HG02840 (cell line): ENCODE results near the gene MTERF4.

Source experiments
- ATAC-seq: cut with Tn5 transposase; IDR thresholded peaks from one replicate; pipeline ENCODE4 v1.9.1; 2021; ENCODE audit warnings: mild to moderate bottlenecking, moderate library complexity, moderate number of reproducible peaks; ENCODE audit not compliant: unreplicated experiment, low FRiP score

Gene MTERF4

DNA sequence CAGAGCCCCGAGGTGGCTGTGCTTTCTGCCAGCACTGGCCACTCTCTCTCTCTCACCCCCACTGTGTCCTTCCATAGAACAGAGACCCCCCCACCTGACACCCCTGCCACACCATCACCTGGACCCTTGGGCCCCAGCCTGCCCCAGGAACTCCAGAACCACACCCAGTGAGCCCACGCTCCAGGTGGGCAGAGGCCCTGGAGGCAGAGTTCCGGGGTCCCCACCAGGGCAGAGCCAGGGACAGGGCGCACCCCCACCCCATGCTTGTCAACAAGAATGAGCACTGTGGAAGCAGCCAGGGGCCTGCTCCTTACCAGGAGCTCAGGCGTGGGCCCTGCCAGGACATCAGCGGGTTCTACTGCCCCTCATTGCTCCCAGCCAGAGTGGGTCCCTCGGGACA lies 32.6 kb upstream of the MTERF4 start:
- ATAC-seq, result no peak

DNA sequence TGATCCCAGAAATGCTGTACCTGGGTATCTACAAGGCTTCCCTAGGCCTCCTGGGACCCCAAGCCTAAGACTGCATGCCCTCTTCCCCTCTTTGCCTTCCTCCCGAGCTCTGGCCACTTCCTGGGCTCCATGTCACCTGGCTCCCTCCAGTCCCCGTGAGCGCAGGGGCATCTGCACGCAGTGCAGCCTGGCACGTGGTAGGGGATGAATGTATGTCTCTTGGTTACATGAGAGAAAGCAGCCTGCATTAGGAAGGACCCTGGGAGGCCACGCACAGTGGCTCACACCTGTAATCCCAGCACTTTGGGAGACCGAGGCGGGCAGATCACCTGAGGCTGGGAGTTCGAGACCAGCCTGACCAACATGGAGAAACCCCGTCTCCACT lies 31.3 kb upstream of the MTERF4 start:
- no peak for ATAC-seq

DNA sequence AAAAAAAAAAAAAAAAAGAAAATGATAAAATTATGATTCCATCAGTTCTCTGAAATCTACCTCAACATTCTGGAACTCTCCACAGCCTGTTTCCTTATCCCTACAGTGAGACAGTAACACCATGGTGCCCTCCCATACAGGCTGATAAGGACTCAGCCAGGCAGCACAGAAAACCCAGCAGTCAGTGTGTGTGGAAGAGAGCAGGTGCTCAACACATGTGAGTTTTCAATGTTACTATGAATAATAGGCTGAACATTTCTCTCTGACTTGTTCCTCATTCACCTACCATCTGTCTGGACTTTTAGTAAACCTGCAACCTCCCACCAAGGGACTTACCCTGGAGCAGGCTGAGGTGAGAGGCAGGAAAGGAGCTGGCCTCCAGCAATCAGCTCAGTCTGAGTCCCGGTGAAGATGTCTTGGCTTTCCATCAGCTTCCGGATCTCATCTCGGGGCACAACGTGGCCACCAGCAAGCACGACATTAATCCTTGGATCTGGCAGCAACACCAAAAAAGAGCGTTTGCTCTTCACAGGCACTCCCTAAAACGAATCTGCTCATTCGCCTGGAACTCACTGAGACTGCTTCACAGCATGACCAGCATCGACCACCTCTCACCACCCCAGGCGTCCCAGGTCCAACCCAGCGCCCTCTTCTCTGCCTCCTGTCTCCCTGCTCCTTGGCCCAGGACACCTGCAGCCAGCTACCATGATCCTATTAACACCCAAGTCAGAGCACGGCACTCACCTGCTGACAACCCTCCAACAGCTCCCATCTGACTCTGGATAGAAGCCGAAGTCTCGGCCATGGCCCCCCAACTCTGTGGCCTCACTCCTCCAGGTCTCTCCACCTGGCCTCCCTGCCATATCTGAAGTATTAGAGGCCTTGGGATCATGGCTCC lies 30.7 kb upstream of the MTERF4 start:
- no peak for ATAC-seq

DNA sequence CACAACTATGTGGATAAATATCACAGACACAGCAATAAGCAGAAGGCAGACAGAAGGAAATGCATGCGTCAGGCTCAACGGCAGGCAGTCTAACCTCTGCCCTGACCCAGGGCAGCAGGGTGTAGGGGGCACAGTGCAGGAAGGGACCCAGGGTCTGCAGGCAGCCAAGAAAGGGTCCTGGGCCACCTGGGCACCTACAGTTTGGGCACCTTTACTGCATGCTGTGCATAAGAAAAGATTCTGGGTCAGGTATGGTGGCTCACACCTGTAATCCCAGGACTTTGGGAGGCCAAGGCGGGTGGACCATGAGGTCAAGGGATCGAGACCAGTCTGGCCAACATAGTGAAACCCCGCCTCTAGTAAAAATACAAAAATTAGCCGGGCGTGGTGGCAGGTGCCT lies 29.4 kb upstream of the MTERF4 start:
- ATAC-seq, result no peak

DNA sequence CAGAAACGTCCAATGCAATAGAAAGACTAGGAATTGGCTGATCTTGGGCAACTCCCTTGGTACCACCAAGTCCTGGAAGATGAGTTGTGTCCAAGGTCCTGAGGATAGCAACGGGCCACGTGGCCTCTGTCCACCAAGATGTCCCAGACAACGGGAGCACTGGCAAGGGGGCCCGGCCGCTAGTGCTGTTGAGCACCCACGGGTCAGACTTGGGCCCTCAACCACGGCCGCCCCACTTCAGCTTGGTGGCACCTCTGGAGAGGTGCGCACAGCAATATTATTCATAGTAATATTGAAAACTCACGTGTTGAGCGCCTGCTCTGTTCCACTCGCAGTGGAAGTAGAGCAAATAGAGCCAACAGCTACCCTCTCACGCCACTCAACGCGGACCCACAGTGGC lies 28.2 kb upstream of the MTERF4 start:
- ATAC-seq, result no peak

DNA sequence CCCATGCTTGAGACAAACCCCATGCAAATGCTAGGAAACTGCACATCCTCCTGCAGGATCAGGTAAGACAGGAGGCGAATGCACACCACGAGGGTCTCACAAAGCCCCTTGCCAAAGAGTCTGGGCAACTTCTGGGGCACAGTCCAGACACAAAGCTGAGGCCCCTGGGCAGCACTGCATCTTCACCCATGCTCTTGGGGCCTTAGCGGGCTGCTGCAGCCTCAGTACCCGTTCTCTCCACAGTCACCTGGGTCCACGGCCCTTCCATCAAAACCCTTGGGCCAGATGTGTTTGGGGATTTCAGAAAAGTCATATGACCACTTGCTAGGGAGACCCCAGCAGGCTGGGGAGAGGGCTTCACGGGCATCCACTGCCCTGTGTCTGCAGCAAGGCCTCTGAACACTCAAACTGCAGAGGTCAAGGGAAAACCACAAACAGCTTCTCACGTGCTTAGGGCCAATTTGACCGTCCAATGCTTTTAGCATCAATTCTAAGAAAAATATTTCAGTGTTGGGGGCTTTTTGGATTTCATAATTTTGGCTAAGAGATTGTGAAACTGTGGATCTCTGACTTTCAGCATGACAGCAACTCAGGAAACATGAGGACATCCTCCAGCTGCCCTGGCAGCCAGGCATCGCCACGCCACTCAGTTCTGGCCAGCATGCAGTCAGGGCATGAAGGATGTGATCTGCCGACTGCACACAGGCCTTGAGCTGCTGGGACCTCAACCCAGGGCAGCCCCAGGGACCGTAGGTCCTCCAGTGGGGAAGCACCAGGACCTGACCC lies 27.2 kb upstream of the MTERF4 start:
- ATAC-seq, result no peak

DNA sequence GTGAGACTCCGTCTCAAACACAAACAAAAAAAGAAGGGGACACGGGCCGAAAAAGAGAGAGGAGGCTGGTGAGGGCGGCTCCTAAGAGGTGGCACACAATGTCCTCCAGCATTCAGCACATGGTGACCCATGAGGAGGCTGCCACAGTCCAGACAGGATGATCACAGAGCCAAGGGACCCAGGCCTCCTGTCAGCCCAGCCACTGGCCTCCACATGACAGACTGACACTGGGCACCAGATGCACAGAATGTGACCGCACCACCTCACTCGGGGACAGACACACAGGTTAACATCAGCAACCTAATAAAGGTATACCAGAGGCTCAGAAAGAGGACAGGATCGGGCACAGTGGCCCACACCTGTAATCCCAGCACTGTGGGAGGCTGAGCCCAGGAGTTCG lies 26.2 kb upstream of the MTERF4 start:
- no peak for ATAC-seq

DNA sequence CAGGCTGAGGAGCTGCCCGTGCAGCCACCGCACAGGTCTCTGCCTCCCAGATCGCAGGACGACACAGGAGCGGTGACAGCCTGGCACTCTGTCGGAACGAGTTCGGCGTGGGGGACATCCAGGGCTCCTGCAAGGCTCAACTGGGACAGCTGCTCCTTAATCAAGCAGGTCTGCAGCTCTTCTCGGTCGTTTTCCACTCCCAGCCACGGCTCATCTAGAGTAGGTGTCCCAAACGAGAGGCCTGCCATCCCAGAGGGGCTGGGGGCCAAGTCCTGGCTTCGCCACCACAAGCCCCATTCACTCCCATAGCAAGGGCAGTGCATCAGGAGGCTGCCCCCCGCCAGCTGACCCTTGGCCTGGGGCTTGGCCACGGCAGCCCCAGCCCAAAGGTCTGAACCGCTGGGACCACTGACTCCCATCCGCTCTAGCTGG lies 24.7 kb upstream of the MTERF4 start:
- ATAC-seq, result no peak

DNA sequence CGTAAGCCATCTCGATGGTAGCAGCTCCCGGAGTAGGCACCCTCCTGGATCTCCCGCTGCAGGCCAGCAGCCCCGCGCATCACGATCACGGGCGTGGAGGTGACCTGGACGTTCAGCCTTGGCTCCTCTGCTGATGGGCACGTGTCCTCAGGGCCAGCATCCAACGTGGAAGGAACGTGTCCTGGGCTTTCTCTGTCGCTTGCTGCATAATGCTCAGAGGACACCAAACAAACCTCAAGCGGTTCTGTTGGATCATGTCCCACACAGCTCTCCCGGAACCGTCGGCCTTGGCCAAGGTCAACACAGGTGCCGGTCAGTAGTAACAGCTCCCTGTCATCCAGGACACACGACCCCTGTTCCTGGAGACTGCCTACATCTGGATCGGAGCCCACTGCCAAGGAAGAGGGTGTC lies 24.1 kb upstream of the MTERF4 start:
- ATAC-seq, result no peak

DNA sequence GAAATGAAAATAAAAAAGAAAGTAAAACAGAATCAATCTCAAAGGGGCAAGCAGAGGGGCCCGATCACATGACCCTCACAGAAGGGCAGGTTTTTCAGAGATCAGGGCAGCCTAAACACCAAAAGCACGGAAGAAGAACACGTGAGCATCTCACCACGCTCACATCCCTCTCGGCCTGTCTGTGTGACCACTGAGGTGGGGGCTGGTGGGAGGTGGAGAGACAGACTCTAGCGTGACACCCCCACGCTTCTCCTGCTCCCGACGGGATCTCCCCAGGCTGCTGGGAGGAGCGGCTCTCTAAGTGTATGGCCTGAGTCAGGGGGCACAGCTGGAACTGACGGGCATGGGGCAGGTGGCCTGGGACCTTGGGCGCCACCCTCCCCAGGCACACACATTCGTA lies 23.5 kb upstream of the MTERF4 start:
- no peak for ATAC-seq

DNA sequence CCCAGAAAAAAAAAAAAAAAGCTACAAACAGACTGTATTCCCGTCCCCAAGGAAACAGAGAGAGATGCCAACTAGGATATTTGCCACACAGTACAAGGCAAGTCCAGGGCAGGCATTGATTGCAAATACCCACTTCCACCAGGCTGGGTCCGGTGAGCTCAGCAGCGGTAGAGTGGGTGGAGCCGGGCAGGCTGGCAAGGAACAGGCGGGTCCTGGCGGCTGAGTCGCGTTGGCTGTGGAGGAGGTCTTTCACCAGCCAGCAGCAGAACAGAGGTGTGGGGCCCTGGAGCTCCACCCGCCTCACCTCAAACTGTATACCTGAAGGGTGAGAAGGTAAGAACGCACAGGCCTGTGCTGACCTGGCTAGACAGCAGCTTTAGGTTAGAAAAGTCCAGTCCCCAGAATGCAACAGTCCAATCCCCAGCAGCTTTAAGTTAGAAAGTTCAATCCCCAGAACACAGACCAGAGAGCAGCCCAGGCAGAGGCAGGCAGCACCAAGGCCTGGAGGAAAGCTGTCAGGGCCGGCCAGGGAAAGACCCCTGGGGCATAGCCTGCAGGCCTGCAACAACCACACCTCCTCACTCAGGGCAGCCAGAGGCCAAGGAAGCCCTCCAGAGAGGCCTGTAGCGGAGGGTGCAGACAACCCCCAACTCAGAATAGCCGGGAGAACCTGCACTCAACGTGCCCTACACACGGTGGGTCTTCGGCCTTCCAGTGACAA lies 21.9 kb upstream of the MTERF4 start:
- no peak for ATAC-seq

DNA sequence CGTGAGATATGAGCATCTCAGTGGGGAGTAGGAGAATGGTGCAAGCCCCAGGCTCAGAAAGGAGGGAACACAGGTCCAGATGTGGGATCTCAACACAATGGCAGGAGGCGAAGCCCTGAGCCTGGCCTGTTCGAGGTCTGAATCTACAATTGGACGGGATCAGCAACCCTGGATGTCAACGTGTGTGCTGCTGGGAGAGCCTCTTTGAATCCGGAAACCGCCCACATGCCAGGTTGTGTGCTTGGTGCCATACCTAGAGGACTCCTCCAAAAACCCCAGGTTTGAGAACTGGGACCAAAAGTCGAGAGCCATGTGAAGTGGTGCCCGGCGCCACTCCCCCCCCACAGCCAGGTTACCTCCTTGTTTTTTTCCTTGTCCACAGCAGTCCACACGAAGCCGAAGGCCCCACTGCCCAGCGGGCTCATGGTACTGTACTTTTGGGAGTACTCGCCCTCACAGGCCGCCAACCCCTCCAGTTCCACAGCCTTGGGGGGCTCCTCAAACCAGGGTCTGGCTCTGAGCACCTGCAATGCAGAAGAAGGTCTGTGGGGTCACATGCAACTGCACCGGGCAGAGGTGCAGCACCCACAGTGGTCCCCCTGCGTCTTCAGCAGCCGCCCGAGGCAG lies 20.4 kb upstream of the MTERF4 start:
- ATAC-seq, result no peak

DNA sequence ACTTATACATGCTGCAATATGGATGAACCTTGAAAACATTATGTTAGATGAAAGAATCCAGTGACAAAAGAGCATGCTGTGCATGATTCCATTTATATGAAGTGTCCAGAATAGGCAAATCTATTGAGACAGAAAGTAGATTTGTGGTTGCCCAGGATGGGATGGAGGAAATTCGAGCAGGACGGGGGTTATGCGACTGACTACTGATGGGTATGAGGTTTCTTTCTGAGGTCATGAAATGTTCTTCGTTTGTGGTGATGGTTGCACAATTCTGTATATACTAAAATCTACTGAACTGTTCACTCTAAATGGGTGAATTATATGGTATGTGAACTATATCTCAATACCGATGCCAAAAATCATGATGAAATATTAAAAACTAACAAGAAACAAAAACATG lies 18.9 kb upstream of the MTERF4 start:
- no peak for ATAC-seq

DNA sequence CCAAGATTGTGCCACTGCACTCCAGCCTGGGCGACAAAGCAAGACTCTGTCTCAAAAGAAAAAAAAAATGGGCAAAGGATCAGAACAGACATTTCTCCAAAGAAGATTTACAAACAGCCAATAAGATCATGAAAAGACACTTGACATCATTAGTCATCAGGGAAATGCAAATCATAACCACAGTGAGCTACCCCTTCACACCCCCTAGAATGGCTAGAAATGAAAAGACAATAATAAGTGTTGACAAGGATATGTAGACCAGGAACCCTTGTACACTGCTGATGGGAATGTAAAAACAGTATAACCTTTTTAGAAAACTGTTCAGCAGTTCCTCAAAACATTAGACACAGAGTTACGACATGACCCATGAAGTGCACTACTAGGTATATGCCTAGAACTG lies 18.4 kb upstream of the MTERF4 start:
- no peak for ATAC-seq

DNA sequence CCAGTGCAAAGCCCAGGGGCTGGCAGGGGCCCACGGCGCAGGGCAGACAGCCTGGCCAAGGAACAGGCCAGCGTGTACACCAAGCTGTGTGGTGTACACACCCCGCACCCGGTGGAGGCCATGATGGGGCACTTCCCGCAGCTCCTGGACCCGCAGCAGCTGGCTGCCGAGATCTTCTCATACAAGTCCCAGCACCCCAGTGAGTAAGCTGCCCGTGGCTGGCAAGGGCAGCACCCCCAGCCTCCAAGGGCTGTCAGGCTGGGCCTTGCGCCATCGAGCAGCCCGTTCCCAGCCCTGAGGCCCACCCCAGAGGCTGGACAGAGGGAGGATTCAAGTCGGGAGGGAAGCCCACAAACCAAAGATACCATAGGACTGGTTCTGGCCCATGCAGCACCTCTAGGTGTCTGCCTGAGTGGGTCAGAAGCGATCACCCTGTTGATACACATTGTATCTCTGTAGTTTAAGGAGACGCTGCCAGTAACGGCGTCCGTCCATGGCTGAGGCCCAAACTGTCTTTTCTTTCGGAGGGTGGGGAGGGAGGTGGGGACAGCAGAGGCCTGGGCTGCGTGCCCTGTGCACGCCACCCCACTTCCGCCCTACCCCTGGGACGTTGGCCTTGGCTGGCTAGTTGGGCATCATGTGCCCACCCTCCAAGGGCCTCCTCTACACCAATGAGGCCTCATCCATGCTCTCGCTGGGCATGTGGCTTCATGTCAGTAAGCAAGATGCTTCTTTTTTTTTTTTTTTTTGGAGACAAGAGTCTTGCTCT lies 16.8 kb upstream of the MTERF4 start:
- no peak for ATAC-seq

DNA sequence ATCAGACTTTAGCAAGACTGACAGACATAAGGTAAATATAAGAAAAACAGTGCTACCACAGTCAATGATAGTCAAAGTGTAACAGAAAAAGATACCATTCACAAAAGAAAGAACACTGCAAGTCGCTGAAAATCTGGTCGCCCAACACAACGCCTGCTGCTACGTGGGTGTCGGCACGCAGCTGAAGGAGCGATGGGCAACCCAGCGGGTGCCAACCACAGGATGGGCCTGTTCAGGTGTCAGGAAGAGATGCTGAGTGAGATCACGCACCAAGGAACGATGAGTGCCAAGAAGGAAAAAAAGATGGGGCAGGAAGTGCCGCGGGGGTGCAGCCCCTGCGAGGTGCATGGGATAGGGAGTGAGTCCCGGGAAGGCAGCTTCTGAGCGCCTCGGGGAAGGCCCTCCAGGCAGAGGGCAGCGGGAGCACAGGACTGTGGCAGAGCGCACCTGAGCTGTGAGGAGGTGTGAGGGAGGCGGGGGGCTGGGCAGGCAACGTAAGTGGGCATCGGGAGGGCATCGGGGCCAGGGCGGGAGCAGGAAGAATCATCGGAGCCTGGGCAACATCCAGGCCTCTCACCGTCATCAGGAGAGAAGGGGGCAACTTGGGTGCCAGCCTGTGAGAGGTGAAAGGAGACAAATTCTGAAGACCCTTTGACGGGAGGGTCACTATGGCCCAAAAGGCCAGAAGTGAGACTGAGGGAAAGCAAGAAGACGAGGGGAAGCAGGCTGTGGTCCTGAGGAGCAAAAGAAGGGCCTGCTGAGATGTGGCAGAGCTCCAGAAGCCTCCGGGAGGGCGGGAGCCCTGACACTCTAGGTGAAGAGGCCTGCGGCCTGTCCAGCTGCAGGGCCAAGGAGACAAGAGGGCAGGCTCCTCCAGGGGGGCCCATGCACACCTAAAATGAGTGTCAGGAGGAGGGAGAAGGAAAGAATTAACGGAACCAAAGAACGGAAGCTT lies 14.8 kb upstream of the MTERF4 start:
- ATAC-seq, result no peak

DNA sequence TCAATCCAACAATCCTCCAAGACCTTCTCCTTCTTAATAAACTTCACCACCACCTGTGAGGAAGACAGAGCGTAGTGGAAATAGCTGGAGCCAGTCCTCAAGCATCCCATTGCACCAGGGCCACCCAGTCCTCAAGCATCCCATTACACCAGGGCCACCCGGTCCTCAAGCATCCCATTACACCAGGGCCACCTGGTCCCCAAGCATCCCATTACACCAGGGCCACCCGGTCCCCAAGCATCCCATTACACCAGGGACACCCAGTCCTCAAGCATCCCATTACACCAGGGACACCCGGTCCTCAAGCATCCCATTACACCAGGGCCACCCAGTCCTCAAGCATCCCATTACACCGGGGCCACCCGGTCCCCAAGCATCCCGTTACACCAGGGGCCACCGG lies 13.3 kb upstream of the MTERF4 start:
- ATAC-seq, result no peak

DNA sequence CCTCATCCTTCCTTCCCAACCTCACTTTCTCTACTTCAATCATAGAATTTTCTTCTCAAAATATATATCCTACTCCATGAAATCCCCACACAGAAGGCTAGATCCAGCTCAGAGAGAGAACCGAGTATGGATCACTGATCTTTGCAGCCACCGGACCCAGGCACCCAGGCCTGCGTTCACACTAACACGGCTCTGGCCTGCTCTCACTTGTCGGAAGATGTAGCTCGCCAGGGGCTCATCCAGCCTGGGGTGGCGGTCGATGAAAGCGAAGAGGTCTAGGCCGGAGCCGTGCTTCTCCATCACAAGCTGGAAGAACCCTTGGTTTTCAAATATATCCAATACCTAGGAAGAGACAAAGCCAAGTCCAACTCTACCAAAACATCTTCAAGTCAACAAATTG lies 12.7 kb upstream of the MTERF4 start:
- ATAC-seq, result no peak

DNA sequence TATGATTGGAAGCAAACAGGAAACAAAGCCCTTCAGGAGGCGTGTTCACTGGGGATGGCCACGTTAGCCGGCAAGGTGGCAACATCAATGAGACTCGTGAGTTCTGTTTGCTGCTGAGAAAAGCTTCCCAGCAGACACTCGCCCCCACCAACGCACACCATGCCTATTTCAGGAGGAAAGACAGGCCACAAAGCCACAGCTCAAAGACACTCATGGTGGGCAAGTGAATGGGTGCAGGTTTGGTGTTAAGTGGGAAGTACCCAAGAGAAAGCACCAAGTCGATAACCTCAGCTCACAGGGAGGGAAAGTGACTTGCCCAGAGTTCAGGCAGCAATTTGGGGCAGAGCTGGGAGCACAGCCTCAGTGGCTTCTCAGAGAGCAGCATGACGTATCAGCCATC lies 10.5 kb upstream of the MTERF4 start:
- no peak for ATAC-seq
